ENCODE data around the gene TTYH1. TPM values are rescaled to one million over a fixed set of nuclear protein-coding genes. Genes with fewer than 3 reads are reported as not detected.
"Not testable (repeated sequence)": the region's sequence is repeated elsewhere in the genome, so short reads cannot be mapped to it uniquely, and the experiment has no call there.

The TTYH1 gene
- total RNA-seq, 1 experiment from 2014 or later: not detected

- no peak for DNase-seq (ENCODE audit: low read depth)
These were observed 24.0 kb downstream of the TTYH1 start for GRCh38 chr19:54439174-54439851.

DNA sequence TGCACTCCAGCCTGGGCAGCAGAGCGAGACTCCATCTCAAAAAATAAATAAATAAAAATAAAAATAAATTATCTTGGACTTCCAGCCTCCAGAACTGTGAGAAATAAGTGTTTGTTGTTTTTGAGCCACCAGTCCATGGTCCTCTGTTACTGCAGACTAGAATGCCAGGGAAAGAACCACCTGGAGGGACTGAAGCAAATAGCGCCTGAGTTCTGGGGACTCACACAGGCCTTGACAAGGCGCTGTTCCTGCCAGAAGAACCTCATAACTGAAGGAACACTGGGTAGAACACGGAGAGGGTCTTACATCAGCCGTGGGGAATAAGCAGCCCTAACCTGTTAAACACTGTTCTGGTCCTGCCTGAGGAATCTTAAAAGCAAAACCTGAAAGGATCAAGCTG is 25.4 kb downstream of the TTYH1 start:
- DNase-seq (ENCODE audit: low read depth): no peak

DNA sequence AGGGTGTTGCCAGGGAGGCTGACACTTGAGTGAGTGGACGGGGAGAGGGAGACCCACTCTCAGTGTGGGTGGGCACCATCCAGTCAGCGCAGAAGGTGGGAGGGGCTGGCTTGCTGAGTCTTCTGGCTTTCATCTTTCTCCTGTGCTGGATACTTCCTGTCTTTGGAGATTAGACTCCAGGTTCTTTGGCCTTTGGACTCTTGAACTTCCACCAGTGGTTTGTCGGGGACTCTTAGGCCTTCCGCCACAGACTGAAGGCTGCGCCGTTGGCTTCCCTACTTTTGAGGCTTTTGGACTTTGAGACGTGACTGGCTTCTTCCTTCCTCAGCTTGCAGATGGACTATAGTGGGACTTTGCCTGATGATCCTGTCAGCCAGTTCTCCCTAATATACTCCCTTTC is 29.5 kb downstream of the TTYH1 start:
- DNase-seq (ENCODE audit: low read depth): no peak

DNA sequence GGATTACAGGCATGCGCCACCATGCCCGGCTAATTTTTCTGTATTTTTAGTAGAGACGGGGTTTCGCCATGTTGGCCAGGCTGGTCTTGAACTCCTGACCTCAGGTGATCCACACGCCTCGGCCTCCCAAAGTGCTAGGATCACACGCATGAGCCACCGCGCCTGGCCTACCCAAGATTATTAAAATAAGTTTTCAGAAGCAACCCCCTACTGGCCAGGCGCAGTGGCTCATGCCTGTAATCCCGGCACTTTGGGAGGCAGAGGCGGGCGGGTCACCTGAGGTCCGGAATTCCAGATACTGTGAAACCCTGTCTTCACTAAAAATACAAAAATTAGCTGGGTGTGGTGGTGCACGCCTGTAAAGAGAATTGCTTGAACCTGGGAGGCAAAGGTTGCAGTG is 31.1 kb downstream of the TTYH1 start:
- not testable (repeated sequence) for DNase-seq (ENCODE audit: low read depth)

GRCh38 chr19:54448040-54448773 is 32.9 kb downstream of the TTYH1 start:
- DNase-seq (ENCODE audit: low read depth): peak; percentile 58

DNA sequence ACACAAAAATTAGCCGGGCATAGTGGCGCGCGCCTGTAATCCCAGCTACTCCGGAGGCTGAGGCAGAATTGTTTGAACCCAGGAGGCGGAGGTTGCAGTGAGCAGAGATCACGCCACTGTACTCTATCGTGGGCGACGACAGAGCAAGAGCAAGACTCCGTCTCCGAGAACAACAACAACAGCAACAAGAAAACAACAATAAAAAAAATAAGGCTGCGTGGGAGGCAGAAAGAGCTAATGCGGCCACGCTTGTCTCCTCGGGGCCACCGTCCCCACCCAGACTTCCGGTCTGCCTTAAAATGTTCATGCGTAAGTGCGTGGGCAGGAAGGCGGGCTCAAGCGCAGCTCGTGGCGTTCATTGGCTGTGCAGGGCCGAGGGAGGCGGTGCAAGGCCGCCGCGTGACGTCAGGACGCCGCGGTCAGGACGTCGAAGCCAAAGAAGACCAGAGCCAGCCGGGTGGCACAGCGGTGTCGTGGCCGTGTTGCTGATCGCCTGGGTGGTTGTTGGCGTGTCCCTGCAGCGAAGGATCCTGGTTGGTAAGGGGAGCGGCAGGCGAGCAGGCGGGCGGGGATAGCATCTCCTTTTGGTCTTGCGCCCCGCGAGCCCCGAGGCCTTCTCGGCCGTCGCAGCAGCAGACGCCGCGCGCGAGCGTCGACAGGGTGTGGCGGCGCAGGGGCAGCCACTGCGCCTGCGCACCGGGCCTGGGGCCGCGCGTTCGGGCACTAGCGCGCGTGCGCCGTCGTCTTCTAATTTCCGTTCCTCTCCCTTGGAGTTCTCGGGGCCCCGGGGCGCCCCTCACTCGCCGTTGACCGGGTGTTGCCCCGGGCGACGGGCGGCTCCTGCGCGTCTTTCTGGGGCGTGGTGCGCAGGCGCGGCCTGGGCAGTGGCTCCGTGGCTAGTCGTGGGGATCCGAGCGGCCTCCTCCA is 33.8 kb downstream of the TTYH1 start, which contains the start of gene LENG8:
LENG8 (plus strand) TSS at position 426 of the 927 bp plus-strand sequence. CDS start 2,146 bp downstream, outside the sequence.
- DNase-seq (ENCODE audit: low read depth): peak; percentile 97

DNA sequence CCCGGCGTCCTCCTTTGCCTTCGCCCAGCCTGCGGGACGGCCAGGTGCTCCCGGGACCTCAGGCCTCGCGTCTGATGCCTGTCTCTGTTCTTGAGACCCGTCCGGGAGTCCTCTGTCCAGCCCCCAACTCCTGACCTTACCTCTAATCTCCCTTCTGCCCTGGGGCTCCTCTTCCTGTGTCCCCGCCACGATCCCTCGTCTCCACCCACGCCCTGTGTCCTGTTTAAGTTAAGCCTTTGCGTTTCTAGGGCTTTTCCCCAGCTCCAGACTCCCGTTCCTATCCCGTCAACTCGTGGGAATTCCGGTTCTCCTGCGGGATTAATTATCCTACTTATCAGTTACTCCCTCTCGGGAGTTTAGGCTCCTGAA is 34.4 kb downstream of the TTYH1 start:
- no peak for DNase-seq (ENCODE audit: low read depth)

- no peak for DNase-seq (ENCODE audit: low read depth)
These were observed 36.1 kb downstream of the TTYH1 start for GRCh38 chr19:54451331-54451871.

DNA sequence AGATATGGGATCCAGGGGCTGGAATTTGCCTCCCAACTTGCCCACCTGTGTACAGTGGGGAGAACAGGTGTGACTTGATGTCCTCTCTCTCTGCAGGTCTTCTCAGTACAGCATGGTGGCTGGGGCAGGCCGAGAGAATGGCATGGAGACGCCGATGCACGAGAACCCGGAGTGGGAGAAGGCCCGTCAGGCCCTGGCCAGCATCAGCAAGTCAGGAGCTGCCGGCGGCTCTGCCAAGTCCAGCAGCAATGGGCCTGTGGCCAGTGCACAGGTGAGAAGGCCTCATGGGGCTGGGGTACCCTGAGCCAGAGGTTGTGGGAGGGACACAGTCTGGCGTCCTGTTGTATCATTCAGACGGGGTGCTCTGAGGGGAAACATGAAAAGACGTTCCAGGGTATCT is 36.7 kb downstream of the TTYH1 start:
- DNase-seq (ENCODE audit: low read depth): no peak

- no peak for DNase-seq (ENCODE audit: low read depth)
These were observed 37.4 kb downstream of the TTYH1 start for GRCh38 chr19:54452626-54453025.

GRCh38 chr19:54453921-54454780 is 38.9 kb downstream of the TTYH1 start:
- DNase-seq (ENCODE audit: low read depth): no peak

DNA sequence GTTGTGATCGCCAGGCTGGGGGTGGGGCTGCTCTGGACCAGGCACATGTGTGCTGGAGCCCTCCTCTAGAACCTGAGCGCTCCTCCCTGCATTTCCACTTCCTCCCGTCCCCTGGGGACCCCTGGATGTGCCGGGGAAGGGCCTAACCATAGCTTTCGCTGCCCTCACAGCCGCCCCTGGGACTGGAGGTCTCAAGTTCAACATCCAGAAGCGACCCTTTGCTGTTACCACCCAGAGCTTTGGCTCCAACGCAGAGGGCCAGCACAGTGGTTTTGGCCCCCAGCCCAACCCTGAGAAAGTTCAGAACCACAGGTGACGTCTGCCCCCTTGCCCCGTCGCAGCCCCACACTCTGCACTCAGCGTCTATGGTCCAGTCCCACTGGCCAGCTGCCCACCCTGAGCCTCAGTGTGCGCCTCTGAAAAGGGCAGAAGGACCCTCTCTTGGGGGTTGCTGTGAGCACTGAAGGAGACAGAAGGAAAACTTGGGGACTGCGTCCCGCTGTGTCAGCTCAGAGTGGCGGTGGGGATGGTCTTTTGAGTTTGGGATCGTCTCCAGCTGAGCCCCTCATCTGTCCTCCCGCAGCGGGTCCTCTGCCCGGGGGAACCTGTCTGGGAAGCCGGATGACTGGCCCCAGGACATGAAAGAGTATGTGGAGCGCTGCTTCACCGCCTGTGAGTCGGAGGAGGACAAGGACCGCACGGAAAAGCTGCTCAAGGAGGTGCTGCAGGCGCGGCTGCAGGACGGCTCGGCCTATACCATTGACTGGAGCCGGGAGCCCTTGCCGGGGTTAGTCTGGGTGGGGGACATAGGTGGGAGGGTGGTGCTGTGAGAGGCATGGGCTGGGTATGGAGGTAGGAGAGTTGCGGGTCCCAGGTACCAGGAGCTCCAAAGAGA is 39.8 kb downstream of the TTYH1 start:
- DNase-seq (ENCODE audit: low read depth): no peak

- no peak for DNase-seq (ENCODE audit: low read depth)
These were observed 40.6 kb downstream of the TTYH1 start for GRCh38 chr19:54455786-54456422.

DNA sequence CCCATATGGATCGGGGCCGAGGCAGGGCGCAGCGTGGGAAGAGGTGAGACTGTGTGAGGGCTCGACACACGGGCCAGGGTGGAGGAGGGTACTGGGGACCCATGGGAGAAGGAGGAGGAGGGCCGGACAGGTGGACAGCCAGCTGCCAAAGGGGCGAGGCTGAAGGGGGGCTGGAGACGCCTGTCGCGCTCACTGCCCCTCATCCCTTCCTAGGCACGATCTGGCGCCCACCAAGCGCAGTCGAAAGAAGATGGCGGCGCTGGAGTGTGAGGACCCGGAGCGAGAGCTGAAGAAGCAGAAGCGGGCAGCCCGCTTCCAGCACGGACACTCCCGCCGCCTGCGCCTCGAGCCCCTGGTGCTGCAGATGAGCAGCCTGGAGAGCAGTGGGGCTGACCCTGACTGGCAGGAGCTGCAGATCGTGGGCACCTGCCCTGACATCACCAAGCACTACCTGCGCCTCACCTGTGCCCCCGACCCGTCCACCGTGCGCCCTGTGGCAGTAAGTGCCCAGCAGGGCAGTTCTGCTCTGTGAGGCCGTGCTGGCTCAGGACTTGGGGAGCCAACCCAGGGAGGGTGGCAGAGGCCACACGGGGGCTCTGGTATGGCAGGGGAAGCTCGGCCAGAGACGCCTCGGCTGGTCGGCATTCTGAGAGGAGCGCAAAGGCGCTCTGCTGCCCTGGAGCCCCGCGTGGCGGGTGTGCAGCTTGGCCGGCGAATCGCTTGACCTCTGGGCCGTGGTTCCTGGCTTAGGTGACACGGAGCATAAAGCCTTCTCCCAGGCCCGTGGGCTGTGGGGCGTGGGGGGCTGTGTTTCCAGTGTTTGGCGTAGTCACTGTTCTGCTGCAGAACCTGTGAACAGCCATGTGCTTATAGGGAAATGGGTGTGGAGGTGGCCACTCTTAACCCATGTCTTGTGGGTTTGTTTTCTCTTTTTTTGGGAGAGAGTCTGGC is 41.4 kb downstream of the TTYH1 start:
- DNase-seq (ENCODE audit: low read depth): no peak

- DNase-seq (ENCODE audit: low read depth): no peak
These were observed 42.7 kb downstream of the TTYH1 start for GRCh38 chr19:54457773-54458647.

DNA sequence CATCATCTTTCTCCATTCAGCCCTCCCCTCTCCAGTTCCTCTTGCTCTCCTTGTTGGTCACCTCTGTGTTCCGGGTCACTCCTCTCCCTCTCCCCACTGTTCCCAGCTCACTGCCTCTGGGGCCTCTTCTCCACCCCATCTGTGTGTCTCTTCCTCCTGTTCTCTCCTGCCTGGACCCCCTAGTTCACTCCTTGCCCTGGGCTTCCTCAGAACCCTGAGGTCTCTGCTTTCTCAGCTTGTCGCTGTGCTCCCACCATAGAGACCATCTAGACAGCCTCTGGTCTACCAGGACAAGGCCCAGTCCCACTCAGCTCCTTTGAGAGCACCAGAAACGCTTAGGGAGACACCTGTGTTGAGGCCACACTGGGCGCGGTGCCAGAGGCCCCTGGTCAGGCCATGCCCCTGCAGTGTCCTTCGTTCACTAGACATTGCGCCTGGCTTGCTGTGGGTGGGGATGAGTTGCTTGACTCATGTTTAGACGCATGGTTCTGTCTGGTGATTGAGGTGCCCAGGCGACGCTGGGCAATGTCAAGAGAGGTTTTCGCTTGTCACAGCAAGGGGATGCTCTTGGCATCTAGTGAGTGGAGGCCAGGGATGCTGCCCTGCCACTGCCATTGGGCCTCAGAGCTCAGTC is 43.5 kb downstream of the TTYH1 start:
- no peak for DNase-seq (ENCODE audit: low read depth)

Data from HT1080 (cell line).